Measurements from ENCODE around the gene ARHGAP26.

DNA sequence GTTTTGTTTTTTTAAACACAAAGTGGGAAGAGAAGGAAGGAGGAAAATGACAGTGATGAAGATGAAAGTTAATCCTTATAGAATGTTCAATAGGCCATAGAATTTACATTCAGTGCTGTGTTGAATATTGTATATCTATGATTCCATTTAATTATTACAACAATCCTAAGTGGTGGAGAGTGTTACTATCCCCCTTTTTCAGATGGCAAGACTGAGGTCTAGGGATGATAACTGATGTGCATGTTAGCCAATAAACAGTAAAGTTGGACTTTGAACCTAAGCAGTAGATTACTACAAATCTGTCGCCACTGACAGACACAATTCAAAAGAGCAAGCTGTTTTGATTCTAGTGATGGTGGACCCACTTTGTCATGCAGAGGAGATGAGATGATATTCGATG lies 237.9 kb downstream of the ARHGAP26 start:
- TF ChIP-seq, protein P1, sequence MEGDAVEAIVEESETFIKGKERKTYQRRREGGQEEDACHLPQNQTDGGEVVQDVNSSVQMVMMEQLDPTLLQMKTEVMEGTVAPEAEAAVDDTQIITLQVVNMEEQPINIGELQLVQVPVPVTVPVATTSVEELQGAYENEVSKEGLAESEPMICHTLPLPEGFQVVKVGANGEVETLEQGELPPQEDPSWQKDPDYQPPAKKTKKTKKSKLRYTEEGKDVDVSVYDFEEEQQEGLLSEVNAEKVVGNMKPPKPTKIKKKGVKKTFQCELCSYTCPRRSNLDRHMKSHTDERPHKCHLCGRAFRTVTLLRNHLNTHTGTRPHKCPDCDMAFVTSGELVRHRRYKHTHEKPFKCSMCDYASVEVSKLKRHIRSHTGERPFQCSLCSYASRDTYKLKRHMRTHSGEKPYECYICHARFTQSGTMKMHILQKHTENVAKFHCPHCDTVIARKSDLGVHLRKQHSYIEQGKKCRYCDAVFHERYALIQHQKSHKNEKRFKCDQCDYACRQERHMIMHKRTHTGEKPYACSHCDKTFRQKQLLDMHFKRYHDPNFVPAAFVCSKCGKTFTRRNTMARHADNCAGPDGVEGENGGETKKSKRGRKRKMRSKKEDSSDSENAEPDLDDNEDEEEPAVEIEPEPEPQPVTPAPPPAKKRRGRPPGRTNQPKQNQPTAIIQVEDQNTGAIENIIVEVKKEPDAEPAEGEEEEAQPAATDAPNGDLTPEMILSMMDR (IDR thresholded peaks at IDR 0.05), result no peak
- no peak for TF ChIP-seq POLR2A (IDR thresholded peaks at IDR 0.05)

Measured in lower leg skin (tissue), 3 donors.